GM19239 (cell line): ENCODE results near the gene IQCM.
"Not testable (repeated sequence)": the region's sequence is repeated elsewhere in the genome, so short reads cannot be mapped to it uniquely, and the experiment has no call there.

ENCODE experiments used
- DNase-seq: peaks from one replicate; pipeline ENCODE4 v3.0.0; 2011; ENCODE audit warnings: low spot score; ENCODE audit not compliant: insufficient read length
- FAIRE-seq: peaks from 2 replicates; lab custom pipeline; 2011; peaks lifted over from hg19 to GRCh38; lab: Jason Lieb, UNC

Gene IQCM

DNA sequence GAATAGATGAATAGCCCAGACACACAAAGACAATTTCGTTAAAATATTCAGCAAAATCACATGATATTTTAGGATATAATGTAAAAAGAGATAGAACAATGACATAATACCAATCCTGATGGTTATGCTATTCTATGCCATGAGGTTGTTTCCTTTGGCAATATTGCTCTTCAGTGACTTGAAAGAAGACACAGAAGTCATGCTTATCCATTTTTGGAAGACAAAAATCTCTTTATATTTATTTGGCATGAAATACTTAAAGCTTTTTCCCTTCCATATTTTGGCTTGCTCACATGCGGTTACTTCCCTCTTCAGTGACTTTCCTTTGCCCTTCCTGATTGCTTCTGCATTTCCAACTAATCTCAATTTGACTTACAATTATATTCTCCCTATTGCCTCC is 314.8 kb downstream of the IQCM start:
- DNase-seq (no peak), FAIRE-seq (no peak)

GRCh38 chr4:149499726-149500125 is 315.9 kb downstream of the IQCM start:
- DNase-seq, result no peak
- no peak for FAIRE-seq

DNA sequence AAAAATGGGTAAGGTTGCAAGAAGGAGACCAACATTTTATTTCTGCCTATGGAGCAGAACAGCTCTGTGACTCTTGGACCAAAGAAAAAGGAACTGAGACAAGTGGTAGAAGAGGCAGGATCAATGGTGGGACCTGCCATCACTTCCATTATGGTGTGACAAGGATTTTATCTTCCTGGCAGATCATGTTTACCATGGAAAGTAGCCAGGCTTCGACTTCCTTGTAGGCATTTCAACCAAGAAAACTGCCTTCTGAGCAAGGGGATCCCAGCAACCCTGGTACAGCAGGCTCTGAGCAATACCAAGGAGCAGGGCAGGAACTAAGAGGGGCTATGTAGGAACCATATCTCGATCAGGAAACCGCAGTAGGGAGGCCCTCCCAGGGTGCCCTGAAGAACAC is 317.4 kb downstream of the IQCM start:
- DNase-seq (no peak), FAIRE-seq (no peak)

DNA sequence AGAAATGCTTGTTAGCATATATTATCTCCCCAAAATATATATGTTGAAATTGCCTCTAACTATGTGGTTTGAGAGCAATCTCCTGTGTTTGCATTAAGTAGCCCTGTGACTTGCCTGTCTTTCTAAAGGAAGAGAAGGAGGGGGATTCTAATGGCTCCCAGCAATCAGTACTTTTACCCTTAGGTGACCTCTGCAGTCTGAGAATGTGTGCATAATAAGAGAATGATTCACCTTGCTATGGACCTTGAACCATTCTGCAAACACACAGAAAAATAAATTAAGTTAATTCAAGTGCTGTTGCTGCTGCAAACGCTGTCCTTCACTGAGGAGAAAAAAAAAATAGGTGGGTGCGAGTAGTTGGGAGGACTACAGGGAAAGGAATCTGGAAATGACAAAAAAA is 322.2 kb downstream of the IQCM start:
- no peak for FAIRE-seq

GRCh38 chr4:149489321-149489720 is 326.3 kb downstream of the IQCM start:
- FAIRE-seq, result no peak
- DNase-seq, result no peak

More for the DNA sequence above, 322.2 kb downstream of the IQCM start:
- DNase-seq, result no peak

DNA sequence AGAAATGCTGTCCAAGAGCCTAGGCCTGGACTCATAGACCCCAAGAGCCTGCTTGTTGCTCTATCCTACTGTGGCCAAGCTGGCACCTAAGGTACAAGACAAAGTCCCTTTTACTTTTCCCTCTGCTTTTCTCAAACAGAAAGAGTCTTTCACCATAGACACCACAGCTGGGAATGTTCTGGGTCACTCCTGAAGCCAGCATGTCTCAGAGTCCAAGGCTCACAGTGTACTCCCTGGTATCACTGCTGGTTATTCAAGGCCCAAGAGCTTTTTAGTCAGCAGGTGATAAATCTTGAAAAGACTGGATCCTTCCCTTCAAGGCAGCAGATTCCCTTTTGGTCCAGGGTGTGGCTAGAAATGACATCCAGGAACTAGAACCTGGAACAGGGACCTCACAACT is 328.8 kb downstream of the IQCM start:
- no peak for DNase-seq
- FAIRE-seq, result no peak

GRCh38 chr4:149468669-149469068 is 347.0 kb downstream of the IQCM start:
- DNase-seq, FAIRE-seq: not testable (repeated sequence)

- FAIRE-seq, result no peak
- no peak for DNase-seq
Measured at GRCh38 chr4:149466446-149466845, 349.2 kb downstream of the IQCM start.

- no peak for DNase-seq
- no peak for FAIRE-seq
Measured at GRCh38 chr4:149465955-149466354, 349.7 kb downstream of the IQCM start.

DNA sequence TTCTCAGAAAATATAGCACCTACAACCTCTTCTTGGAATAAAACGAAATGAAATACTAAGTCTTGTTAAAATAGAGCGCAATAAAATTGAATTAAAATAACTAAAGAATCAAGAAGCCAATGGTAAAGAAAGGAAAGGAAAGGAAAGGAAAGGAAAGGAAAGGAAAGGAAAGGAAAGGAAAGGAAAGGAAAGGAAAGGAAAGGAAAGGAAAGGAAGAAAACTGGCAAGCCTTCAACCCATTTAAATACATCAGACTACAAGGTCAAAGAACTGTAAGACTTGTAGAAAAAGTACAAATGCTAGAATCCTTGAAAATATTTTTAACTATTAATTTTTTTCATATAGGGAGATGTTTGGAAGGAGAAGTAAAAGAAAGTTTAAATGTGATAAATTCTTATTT is 372.1 kb downstream of the IQCM start:
- no peak for DNase-seq

GRCh38 chr4:149441338-149441737 is 374.3 kb downstream of the IQCM start:
- no peak for DNase-seq
- FAIRE-seq, result no peak

More for the DNA sequence above, 372.1 kb downstream of the IQCM start:
- no peak for FAIRE-seq

DNA sequence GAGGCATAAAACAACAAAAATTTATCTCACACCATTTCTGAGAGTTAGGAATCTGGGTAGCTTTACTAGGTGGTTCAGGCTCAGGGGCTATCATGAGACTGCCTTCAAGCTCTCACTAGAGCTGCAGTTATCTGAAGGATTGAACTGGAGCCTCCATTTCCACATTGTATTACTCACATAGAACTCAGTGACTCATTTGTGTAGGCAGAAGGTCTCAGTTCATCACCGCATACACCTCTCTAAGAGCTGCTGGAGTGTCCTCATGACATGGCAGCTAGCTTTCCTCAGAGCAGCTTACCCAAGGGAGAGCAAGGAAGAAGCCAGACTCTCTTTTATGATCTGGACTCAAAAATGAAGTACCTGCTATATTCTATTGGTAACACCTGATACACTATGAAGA is 389.2 kb downstream of the IQCM start:
- FAIRE-seq, result no peak
- no peak for DNase-seq

GRCh38 chr4:149409555-149409962 is 406.1 kb downstream of the IQCM start:
- FAIRE-seq (no peak), DNase-seq (no peak)

DNA sequence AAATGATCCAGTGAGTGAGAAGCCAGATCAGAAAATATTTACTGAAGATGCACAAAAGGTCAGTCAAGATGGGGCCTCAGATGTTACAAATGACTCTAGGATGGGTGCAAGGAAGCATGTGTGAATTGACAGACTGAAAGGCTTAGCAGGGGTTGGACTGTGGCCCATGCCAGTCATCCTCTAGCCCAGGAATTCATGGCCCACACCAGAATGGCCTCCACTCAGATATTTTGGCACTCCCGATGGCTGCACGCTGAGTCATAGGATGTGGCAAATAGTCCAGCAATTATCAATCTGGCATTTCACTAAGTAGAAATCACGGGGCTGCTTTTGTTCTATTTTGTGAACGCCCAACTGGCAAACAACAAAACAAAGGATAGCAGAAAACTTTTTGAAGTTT is 406.5 kb downstream of the IQCM start:
- DNase-seq (no peak), FAIRE-seq (no peak)

DNA sequence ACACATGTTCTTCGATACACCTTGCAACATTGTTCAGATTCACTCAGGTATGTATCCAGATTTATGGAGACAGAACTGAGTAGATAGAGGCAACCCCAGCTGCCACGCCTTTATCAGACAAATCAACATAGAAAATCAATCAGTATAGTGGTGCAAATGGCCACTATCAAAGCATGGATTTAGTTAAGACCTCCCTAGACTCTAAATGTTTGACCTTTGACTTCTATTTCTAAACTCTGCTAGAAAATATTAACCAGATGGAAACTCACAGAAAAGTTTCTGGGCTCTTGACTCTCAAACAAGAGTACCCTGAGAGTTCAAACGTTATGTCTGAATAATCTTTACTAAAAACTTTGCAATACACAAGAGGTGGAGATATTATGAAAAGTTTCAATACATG is 411.5 kb downstream of the IQCM start:
- FAIRE-seq, result no peak
- DNase-seq, result no peak

DNA sequence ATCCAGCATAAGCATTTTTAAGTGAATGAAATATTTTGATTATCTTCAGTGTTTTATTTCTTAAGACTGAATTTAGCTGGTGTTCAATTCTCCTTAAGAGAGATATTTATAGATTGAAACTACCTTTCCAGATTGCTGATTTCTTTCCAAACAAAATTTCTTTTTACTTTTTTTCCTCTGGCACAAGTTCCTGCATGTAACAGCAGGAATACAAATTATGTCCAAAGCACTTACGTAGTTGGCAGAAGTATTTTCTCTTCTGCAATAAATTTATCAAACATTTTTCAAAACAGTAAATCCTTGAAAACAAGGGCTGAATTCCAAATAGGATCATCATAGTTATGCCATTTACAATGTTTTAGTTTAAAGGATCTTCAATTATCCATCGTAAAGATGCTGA is 412.6 kb downstream of the IQCM start:
- DNase-seq (no peak), FAIRE-seq (no peak)

GRCh38 chr4:149398993-149399392 is 416.6 kb downstream of the IQCM start:
- no peak for FAIRE-seq
- no peak for DNase-seq

GRCh38 chr4:149370785-149371420 is 444.7 kb downstream of the IQCM start:
- DNase-seq (no peak), FAIRE-seq (peak; percentile 26)

GRCh38 chr4:149370002-149370401 is 445.6 kb downstream of the IQCM start:
- FAIRE-seq, result no peak
- no peak for DNase-seq

GRCh38 chr4:149353241-149353640 is 462.4 kb downstream of the IQCM start:
- no peak for FAIRE-seq

DNA sequence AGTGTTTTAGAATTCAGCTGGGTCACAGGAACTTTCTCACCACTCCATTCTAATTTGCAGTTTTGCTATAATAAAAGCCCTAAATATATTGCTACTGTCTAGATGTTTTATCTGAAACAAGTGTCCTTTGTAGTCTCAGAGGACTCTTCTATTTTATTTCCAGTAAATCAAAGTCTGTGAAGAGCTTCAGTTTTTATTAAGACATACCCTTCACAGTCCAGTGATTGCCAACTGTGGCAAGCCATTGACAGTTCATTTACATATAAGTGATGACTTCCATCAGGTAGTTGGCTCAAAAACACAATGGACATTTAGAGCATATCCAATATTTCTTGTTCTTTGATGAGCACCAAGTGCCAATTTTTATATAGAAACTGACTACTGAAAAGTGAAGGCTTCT is 466.1 kb downstream of the IQCM start:
- FAIRE-seq (no peak), DNase-seq (no peak)

More at GRCh38 chr4:149353241-149353640, 462.4 kb downstream of the IQCM start:
- DNase-seq, result no peak

DNA sequence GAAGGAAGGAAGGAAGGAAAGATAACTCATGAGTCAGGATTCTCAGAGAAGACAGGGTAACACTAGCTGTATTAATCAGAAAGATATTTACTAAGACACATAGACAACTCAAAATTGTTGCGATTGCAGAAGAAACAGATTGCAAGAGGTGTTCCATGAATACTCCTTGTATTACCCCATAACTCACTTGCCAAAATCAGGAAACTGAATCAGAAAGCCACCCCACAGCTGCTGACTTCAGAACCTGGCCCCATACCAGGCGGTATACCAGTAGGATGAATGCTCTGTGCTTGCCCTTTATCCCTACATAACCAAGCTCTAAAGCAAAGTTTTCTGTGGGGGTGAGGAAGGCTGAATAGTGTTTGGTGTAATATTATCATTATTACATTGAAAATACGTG is 468.5 kb downstream of the IQCM start:
- DNase-seq (no peak), FAIRE-seq (no peak)

- DNase-seq (no peak), FAIRE-seq (no peak)
Measured at GRCh38 chr4:149345424-149345823, 470.2 kb downstream of the IQCM start.
